ENCODE measurements around the gene CISTR.

DNA sequence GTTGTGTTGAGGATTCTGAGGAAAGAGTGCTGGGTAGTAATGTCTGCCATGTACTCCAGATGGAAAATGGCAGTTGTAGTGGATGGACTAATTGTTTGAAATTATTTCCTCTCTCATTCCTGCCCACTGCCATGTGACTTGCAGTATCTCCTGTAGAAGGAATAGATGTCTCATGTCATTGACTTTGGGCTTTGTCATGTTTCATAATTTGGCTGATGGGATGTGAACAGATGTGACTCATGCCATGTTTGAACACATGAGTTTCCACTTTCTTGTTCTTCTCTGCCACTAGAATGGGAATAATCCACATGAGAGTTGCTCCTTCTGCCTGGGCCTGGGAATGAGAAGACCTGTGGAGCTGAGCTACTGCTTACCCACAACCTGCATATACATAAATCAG is 22.1 kb downstream of the CISTR start:
- TF ChIP-seq, protein P1, sequence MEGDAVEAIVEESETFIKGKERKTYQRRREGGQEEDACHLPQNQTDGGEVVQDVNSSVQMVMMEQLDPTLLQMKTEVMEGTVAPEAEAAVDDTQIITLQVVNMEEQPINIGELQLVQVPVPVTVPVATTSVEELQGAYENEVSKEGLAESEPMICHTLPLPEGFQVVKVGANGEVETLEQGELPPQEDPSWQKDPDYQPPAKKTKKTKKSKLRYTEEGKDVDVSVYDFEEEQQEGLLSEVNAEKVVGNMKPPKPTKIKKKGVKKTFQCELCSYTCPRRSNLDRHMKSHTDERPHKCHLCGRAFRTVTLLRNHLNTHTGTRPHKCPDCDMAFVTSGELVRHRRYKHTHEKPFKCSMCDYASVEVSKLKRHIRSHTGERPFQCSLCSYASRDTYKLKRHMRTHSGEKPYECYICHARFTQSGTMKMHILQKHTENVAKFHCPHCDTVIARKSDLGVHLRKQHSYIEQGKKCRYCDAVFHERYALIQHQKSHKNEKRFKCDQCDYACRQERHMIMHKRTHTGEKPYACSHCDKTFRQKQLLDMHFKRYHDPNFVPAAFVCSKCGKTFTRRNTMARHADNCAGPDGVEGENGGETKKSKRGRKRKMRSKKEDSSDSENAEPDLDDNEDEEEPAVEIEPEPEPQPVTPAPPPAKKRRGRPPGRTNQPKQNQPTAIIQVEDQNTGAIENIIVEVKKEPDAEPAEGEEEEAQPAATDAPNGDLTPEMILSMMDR (IDR thresholded peaks at IDR 0.05; ENCODE audit: insufficient read depth, low read depth, low read length), result no peak
- no peak for TF ChIP-seq EZH2 (IDR thresholded peaks at IDR 0.05; ENCODE audit: insufficient read depth, low read length)

All from astrocyte (in vitro differentiated cells and primary cell).